Effector CD8-positive, alpha-beta T cell (primary cell): ENCODE data around the gene UNC13D.
"Not testable (repeated sequence)": the region's sequence is repeated elsewhere in the genome, so short reads cannot be mapped to it uniquely, and the experiment has no call there.

Experiments used
- DNase-seq: peaks from one replicate; lab custom pipeline; 2025; lab: John Stamatoyannopoulos, UW
- total RNA-seq, 4 experiments: gene quantifications; one replicate each; lab custom pipeline; 2026; lab: John Stamatoyannopoulos, UW

The UNC13D gene
- total RNA-seq: 137 to 291 (median 208) reads per million in 4 experiments

- peak; percentile 47 for DNase-seq
These were observed at the start of gene UNC13D for GRCh38 chr17:75843577-75844529. Gene UNC13D, minus strand, starts transcription at chr17:75844404. Its CDS starts 67 bp downstream, at chr17:75844337.

- DNase-seq: no peak
These were observed 49.3 kb upstream of the UNC13D start for GRCh38 chr17:75893305-75894048.

DNA sequence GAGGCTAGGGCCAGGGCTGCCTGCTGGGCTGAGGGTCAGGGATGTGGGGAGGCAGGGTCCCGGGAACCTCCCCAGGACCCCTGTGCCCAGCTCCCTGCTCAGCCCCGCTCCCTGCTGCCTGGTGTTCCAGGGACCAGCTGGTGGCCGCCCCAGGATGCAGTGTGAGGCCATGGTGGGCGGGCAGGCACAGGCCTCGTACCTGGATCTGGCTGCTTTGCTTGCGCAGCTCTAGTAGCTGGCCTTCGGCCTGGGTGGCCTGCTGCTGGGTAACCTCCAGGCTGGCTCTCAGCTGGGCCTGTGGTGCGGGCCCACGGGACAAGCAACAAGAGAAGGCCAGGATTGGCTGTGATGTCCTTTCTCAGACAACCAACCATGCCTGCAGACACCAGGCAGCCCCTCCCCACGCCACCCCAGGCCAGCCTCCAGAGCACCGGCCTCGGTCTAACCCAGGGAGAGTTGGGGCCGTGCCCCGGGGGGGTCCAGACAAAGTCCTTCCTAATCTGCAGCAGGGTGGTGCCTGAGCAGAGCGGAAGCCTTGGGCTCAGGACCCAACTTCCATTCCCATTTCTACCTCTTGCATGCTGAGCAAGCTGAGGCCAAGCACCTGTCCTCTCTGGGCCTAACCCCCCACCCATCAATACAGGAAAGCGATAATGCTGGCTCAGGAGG is 48.5 kb upstream of the UNC13D start:
- no peak for DNase-seq

DNA sequence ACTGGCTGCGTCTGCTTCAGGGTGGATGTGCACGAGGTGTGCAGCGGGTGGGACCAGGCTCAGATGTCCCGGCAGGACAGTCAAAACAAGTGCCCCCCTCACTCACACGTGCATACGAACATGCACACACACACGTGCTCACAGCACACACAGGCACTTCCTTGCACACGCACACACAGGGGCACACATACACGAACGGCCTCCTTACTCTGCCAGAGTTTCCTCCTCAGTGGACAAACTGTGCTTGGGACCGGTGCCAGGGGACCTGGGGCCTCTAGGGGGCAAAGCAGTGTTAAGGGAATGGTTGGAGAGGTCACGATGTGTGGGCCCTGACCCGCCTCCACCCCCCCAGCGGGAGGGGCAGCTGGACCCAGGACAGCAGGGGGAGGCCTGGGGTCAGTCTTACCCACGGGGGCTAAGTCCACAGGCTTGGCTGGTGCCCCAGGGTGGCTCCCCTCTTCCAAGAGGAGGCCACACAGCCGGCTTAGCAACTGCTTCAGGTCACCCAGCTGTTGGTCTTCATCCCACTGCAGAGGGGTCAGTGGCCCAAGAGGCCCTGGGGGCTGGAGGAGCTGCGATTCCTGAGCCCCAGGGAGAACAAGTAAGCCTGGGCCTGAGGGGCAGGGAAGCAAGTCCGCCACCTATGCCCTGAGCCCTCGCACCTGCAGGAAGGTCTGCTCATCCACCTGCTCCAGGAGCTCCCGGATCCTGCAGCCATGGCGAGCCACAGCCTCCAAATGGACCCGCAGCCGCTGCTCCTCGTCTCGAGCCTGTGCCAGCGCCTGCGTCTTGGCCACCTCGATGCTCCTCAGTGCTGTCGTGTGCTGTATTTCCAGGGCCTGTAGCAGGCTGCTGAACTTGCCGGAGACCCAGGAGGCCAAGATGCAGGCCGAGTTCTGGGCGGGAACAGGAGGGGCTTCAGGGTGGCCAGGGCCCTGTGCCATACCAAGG is 47.7 kb upstream of the UNC13D start:
- DNase-seq: no peak

- DNase-seq: no peak
These were observed 46.9 kb upstream of the UNC13D start for GRCh38 chr17:75891022-75891604.

DNA sequence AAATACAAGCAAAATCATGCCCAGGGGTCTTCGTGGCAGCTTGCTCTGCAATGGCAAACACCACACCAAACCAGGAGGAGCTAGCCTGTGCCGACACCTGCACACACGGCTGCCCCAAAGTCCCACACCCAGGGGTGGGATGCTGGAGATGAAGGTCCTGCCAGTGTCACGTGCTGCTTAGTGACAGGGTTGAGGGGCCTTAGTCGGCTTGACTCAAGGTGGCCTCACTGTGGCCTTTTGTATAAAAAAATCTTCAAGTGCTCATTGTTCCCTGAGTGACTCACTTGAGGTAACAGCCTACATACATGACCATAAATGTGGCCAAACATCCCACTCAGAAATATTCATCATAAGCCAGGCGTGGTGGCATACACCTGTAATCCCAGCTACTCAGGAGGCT is 45.2 kb upstream of the UNC13D start:
- no peak for DNase-seq

DNA sequence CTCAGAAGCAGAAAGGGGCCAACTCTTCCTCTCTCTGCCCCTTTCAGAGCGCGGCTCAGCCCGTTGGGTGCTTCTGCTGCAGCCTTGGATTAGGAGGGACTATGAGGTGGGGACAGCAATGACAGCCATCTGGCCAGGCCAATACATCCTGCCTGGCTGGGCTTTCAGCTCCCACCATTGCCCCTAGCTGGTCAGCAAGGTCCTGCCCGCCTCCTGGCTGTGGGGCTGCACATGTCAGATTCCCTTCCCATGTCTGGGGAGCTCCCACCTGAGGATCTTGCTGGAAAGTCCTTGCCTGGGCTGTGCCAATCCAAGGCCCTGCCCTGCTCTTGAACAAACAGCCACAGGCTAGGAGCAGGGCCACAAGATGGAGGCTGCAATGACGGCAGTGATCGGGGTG is 44.3 kb upstream of the UNC13D start:
- DNase-seq: no peak

GRCh38 chr17:75885860-75886259 is 41.7 kb upstream of the UNC13D start:
- DNase-seq: not testable (repeated sequence)

- no peak for DNase-seq
These were observed 41.2 kb upstream of the UNC13D start for GRCh38 chr17:75885431-75885830.

DNA sequence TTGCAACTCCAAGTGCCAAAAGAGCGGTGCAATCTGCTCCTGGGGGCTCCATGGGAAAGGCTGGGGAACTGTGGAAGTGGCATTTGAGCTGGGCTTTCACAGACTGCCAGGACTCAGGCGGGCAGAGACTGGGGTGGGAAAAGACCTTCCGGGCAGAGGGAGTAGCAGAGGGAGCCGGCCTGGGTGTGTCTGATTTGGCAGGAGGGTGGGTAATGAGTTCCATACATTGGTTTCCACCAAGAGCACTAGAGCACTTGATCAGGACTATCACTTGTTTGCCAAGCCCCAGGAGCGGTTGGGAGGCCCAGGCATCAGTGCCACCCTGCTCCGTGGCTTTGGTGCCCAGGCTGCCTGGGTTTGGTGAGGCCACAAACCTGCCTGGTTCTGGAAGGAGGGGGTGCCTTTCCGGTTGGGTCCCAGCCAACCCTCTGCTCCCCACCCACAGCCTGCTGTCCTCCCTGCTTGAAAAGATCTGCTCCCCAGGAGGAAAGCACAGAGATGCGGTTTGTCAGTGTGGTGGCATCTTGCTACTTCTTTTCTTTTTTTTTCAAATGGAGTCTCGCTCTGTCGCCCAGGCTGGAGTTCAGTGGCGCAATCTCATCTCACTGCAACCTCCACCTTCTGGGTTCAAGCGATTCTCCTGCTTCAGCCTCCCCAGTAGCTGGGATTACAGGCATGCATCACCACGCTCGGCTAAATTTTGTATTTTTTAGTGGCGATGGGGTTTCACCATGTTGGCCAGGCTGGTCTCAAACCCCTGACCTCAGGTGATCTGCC is 37.7 kb upstream of the UNC13D start:
- DNase-seq: no peak

- DNase-seq: no peak
These were observed 36.1 kb upstream of the UNC13D start for GRCh38 chr17:75880266-75880665.

- DNase-seq: no peak
These were observed 34.2 kb upstream of the UNC13D start, which contains the start of gene TRIM47 for GRCh38 chr17:75878174-75878998. Gene TRIM47, minus strand, starts transcription at chr17:75878581. Its CDS starts 33 bp downstream, at chr17:75878548.

- peak; percentile 49 for DNase-seq
These were observed 33.6 kb upstream of the UNC13D start for GRCh38 chr17:75877752-75878173.

GRCh38 chr17:75876938-75877751 is 32.9 kb upstream of the UNC13D start:
- DNase-seq: no peak

GRCh38 chr17:75876190-75876937 is 32.2 kb upstream of the UNC13D start:
- peak; percentile 55 for DNase-seq

DNA sequence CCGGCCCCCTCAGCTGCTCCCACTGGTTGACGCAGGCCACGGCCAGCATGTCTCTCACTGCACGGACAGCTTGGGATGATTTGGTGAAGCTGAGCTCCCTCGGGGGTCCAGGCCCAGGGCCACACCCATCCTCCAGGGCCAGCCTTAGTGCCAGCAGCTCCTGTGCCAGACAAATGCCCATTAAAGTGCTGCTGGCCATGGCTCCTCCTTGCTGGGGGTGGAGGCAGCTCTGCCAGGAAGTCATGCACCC is 31.7 kb upstream of the UNC13D start:
- no peak for DNase-seq

DNA sequence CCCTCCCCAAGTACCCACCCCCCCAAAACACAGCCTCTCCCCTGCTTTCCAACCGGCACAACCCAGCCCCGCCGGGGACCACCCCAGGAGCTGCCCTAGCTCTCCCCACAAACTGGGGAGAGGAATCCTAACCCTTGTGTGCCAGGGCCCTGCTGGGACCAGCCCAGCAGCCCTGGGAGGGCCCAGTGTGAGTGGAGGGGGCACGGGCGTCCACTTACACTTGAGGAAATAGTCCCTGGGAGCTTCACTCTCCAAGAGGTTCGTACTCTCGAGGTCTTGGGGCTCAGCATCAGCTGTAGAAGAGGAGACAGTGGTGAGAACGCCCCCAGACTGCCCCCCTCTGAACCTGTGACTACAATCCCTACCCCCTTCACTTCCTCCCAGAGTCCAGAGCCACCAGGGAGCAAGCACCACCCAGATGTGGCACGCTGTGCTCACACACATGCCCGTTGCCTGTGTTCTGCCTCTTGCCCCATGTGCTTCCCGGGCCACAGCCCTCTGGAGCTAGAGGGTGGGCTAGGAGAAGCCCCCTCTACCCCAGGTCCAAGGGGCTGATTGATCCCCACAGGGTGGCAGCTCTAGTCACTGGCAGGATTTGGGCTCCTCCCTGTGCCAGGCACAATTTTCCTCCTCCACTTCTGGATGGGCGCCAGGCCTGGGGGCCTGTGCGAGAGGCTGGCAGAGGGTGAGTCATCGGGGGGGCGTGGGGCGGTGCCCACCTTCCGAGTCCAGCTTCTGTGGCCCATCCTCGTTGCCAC is 31.2 kb upstream of the UNC13D start:
- DNase-seq: no peak
